Measurements from ENCODE around the gene AGAP2. TPM values are rescaled to one million over a fixed set of nuclear protein-coding genes. Genes with fewer than 3 reads are reported as not detected.

The AGAP2 gene
- polyA plus RNA-seq, 4 donors = 0.79 to 1.5 (median 1.4) TPM

- DNase-seq (ENCODE audit: low read depth in 4 of 4, low spot score in 3 of 4) = no peak
Measured at GRCh38 chr12:57739387-57739786, 845 bp upstream of the AGAP2 start.

- no peak for DNase-seq (ENCODE audit: low read depth in 4 of 4, low spot score in 3 of 4)
Measured at GRCh38 chr12:57737467-57738460, 778 bp downstream of the AGAP2 start.

GRCh38 chr12:57736741-57737466, 1.6 kb downstream of the AGAP2 start:
- DNase-seq (ENCODE audit: low read depth in 4 of 4, low spot score in 3 of 4) = no peak

GRCh38 chr12:57735952-57736740, 2.4 kb downstream of the AGAP2 start:
- no peak for DNase-seq (ENCODE audit: low read depth in 4 of 4, low spot score in 3 of 4)

GRCh38 chr12:57735198-57735855, 3.2 kb downstream of the AGAP2 start:
- no peak for DNase-seq (ENCODE audit: low read depth in 4 of 4, low spot score in 3 of 4)

- DNase-seq (ENCODE audit: low read depth in 4 of 4, low spot score in 3 of 4) = no peak
Measured at GRCh38 chr12:57734591-57734990, 4.0 kb downstream of the AGAP2 start.

GRCh38 chr12:57733928-57734327, 4.6 kb downstream of the AGAP2 start:
- no peak for DNase-seq (ENCODE audit: low read depth in 4 of 4, low spot score in 3 of 4)

- no peak for DNase-seq (ENCODE audit: low read depth in 4 of 4, low spot score in 3 of 4)
Measured at GRCh38 chr12:57732726-57733593, 5.6 kb downstream of the AGAP2 start.

- DNase-seq (ENCODE audit: low read depth in 4 of 4, low spot score in 3 of 4) = no peak
Measured at GRCh38 chr12:57732270-57732669, 6.3 kb downstream of the AGAP2 start.

GRCh38 chr12:57731411-57732080, 7.0 kb downstream of the AGAP2 start:
- DNase-seq (ENCODE audit: low read depth in 4 of 4, low spot score in 3 of 4) = no peak

- no peak for DNase-seq (ENCODE audit: low read depth in 4 of 4, low spot score in 3 of 4)
Measured at GRCh38 chr12:57730336-57731067, 8.0 kb downstream of the AGAP2 start.

- no peak for DNase-seq (ENCODE audit: low read depth in 4 of 4, low spot score in 3 of 4)
Measured at GRCh38 chr12:57729321-57729844, 9.2 kb downstream of the AGAP2 start.

GRCh38 chr12:57727758-57728395, 10.7 kb downstream of the AGAP2 start:
- DNase-seq (ENCODE audit: low read depth in 4 of 4, low spot score in 3 of 4) = no peak

- no peak for DNase-seq (ENCODE audit: low read depth in 4 of 4, low spot score in 3 of 4)
Measured at GRCh38 chr12:57726884-57727757, 11.4 kb downstream of the AGAP2 start.

- DNase-seq (ENCODE audit: low read depth in 4 of 4, low spot score in 3 of 4) = no peak
Measured at GRCh38 chr12:57726151-57726883, 12.2 kb downstream of the AGAP2 start.

GRCh38 chr12:57725851-57726150, 12.7 kb downstream of the AGAP2 start:
- no peak for DNase-seq (ENCODE audit: low read depth in 4 of 4, low spot score in 3 of 4)

Data from left renal pelvis (tissue), 4 donors.